ENCODE data around the gene TMEFF1.
A peak's percentile ranks its signal among the peaks of the same experiment; 100 is the strongest.
"Not testable (repeated sequence)": the region's sequence is repeated elsewhere in the genome, so short reads cannot be mapped to it uniquely, and the experiment has no call there.

Gene TMEFF1

DNA sequence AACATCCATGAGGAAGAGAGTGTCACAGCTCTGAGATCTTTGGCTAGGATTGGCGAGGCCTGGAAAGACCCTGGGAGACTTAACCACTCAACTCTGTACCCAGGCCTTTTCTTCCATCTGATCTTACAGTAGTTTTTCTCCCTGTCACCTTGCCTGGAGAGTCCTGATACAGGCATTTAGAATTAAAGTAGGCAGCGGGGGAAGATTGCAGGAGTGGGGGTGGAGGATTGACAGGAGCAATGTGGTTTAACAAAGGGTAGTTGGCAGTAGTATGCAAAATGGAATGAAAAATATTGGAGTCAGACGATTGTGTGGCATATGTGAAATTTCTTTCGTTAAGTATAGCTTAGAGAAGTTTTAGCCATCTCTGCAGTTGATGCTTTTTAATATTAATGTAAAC is 16.9 kb downstream of the TMEFF1 start:
- DNase-seq (ENCODE audit: low spot score), result no peak
- no peak overlapping the region for H3K27ac ChIP-seq
- TF ChIP-seq, protein P1, sequence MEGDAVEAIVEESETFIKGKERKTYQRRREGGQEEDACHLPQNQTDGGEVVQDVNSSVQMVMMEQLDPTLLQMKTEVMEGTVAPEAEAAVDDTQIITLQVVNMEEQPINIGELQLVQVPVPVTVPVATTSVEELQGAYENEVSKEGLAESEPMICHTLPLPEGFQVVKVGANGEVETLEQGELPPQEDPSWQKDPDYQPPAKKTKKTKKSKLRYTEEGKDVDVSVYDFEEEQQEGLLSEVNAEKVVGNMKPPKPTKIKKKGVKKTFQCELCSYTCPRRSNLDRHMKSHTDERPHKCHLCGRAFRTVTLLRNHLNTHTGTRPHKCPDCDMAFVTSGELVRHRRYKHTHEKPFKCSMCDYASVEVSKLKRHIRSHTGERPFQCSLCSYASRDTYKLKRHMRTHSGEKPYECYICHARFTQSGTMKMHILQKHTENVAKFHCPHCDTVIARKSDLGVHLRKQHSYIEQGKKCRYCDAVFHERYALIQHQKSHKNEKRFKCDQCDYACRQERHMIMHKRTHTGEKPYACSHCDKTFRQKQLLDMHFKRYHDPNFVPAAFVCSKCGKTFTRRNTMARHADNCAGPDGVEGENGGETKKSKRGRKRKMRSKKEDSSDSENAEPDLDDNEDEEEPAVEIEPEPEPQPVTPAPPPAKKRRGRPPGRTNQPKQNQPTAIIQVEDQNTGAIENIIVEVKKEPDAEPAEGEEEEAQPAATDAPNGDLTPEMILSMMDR (IDR thresholded peaks at IDR 0.05), result no peak
- H3K4me3 ChIP-seq, result no peak overlapping the region

DNA sequence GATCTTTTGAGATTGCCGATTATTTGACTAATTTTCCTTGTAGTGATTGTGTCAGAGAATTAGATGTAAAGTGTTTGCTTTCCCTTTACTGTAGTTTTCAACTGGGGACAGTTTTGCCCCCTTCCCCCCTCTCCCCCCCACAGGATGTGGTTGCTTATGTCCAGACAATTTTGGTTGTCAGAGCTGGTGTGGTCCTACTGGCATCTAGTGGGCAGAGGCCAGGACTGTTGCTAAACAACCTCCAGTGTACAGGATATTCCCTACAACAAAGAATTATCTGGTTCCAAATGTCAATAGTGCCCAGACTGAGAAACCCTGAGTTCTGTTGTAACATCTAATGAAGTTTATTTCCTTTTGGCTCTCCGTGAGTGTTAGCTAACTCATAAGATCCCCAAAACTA is 20.0 kb downstream of the TMEFF1 start:
- no peak overlapping the region for H3K4me3 ChIP-seq
- no peak overlapping the region for H3K27ac ChIP-seq
- no peak for DNase-seq (ENCODE audit: low spot score)
- TF ChIP-seq, protein P1 (IDR thresholded peaks at IDR 0.05), result no peak

DNA sequence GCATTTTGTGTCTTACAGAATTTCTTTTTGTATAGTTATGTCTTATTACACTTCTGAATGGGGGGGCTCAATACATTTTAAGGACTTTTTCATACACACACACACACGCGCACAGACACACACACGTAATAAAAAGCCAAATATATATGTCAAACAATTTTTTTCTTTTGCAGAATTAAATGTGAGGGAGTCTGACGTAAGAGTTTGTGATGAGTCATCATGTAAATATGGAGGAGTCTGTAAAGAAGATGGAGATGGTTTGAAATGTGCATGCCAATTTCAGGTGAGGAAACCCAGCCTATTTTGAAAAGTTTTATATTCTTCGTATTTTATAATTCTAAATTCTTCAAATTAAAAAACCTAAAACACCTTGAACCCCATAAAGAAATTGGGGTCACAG is 25.6 kb downstream of the TMEFF1 start:
- no peak for DNase-seq (ENCODE audit: low spot score)
- no peak overlapping the region for H3K27ac ChIP-seq
- H3K4me3 ChIP-seq, result no peak overlapping the region
- TF ChIP-seq, protein P1 (IDR thresholded peaks at IDR 0.05), result no peak

DNA sequence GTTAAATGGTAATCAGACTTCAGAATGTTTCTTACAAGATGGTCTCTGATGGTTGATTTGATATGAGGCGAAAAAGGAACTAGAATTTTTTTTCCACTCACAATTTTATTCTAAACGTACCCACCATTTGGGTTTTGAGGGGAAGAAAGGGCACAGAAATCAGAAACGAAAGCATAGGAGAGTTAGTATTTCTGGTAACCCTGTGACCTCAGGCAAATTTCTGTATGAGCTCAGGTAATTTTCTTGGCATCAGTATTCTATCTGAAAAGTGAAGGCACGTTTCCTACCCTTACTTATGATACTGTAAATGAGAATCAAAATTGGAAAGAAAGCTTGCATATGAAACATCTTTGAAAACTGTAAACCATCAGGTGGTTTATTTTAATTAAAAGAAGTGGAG is 26.5 kb downstream of the TMEFF1 start:
- no peak for DNase-seq (ENCODE audit: low spot score)
- TF ChIP-seq, protein P1 (IDR thresholded peaks at IDR 0.05), result no peak
- Histone ChIP-seq H3K27ac (no peak overlapping the region), H3K4me3 (no peak overlapping the region)

DNA sequence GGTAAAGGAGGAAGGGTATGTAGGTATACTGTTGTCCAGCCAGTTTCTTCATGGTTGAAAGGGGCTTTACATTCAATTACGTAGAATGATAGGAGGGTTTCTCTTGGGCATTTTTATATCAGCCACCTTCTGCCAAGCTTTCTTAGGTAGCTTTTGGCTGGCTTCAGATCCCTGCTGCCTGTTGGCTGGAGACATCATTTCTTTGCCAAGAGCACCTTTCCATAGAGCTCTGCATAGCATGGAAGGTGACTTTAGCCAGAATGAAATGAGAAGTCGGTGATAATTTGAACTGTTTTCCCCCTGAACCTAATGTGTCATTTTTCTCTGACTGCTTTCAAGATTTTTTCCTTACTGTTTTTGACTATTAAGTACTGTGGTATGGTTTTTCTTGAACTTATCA is 26.9 kb downstream of the TMEFF1 start:
- no peak for DNase-seq (ENCODE audit: low spot score)
- Histone ChIP-seq H3K27ac (no peak overlapping the region), H3K4me3 (no peak overlapping the region)
- TF ChIP-seq, protein P1 (IDR thresholded peaks at IDR 0.05), result no peak

DNA sequence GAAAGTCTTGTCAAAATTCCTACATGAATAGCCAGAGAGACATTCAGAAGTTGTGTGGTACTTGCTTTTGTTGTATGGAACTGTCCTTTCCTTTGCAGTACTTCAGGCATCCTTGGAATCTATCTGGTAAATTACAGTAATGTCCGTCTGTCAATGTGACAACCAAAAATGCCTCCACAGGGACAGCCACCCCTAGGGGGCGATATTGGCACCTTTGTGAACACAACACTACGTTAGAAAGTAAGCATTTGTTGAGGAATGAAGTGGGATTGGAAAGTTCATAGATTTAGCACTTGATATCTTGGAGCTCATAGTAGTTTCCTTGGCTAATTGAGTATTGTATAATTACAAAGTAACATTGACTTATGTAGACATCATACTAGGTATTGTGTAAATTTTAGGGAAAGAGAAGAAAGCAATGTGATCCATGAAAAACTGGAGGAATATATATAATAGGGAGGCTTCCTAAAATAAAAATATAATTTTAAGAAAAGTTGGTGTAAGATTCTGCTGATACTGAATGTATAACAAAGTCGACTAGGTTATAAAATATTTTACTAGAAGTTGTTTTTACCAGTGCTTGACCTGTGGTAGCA is 32.7 kb downstream of the TMEFF1 start:
- no peak overlapping the region for H3K27ac ChIP-seq
- DNase-seq (ENCODE audit: low spot score), result no peak
- no peak overlapping the region for H3K4me3 ChIP-seq
- TF ChIP-seq, protein P1 (IDR thresholded peaks at IDR 0.05), result peak; percentile 15

DNA sequence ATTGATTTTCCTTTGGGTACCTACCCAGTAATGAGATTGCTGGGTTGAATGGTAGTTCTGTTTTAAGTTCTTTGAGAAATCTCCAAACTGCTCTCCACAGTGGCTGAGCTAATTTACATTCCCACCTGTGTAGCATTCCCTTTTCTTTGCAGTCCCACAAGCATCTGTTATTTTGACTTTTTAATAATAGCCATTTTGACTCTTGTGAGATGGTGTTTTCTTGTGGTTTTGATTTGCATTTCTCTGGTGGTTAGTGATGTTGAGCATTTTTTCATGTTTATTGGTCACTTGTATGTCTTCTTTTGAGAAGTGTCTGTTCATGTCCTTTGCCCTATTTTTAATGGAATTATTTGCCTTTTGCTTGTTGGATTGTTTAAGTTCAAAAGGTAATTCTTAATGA is 34.4 kb downstream of the TMEFF1 start:
- H3K27ac ChIP-seq; DNase-seq (ENCODE audit: low spot score); H3K4me3 ChIP-seq: not testable (repeated sequence)

DNA sequence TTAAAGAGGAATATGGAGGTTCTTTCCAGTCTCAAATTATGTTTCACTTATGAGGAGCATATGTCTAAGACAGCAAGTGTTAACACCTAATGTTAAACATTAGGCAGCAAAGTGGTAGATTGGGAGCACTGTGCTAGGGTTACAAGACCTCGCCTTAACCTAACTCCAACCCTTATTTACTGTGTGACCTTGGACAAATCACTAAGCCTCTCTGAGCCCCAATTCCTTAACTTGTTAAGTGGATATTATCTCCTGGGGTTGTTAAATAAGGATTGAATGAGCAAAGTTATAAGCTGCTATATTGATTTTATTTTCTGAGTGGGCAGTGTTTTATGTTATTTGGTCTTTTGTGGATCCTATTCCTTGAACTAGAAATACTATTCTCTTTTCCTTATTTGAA is 38.3 kb downstream of the TMEFF1 start:
- no peak for DNase-seq (ENCODE audit: low spot score)
- Histone ChIP-seq H3K4me3 (no peak overlapping the region), H3K27ac (no peak overlapping the region)
- TF ChIP-seq, protein P1 (IDR thresholded peaks at IDR 0.05), result no peak

Measured in coronary artery (tissue), 2 donors.